Activated CD4-positive, alpha-beta memory T cell treated with anti-CD3 and anti-CD28 coated beads for 36 hours (primary cell): ENCODE results near the gene ANGPTL3. TPM values are rescaled to one million over a fixed set of nuclear protein-coding genes. Genes with fewer than 3 reads are reported as not detected.
"Not testable (repeated sequence)": the region's sequence is repeated elsewhere in the genome, so short reads cannot be mapped to it uniquely, and the experiment has no call there.

Experiments
- CTCF ChIA-PET: fragments of 350-600 bp; sonication (Branson Sonifier 250); formaldehyde crosslinking; loops from one replicate; lab custom pipeline; 2021; ENCODE audit warnings: antibody characterized with exemption, inconsistent platforms; lab: Charles Lee
- POLR2A ChIA-PET: fragments of 350-600 bp; sonication (Branson Sonifier 250); formaldehyde crosslinking; loops from one replicate; lab custom pipeline; 2021; ENCODE audit warnings: antibody characterized with exemption; lab: Charles Lee
- DNase-seq: peaks from one replicate; pipeline ENCODE4 v3.0.0-alpha.2; 2020
- H3K27ac Mint-ChIP-seq: one replicate; pipeline ENCODE4 v1.8.0; 2021; ENCODE audit warnings: mixed read lengths
- H3K27me3 Mint-ChIP-seq: one replicate; pipeline ENCODE4 v1.8.0; 2021; ENCODE audit warnings: mixed read lengths
- H3K36me3 Mint-ChIP-seq: one replicate; pipeline ENCODE4 v1.8.0; 2021; ENCODE audit warnings: mixed read lengths
- H3K4me1 Mint-ChIP-seq: one replicate; pipeline ENCODE4 v1.8.0; 2021; ENCODE audit warnings: low read depth, mixed read lengths
- H3K4me3 Mint-ChIP-seq: one replicate; pipeline ENCODE4 v1.8.0; 2021; ENCODE audit warnings: mild to moderate bottlenecking, mixed read lengths
- H3K9me3 Mint-ChIP-seq: one replicate; pipeline ENCODE4 v1.8.0; 2021; ENCODE audit warnings: mixed read lengths
- intact Hi-C: fragments of 100-400 bp; cut with micrococcal nuclease; formaldehyde crosslinking; loops from one replicate; pipeline ENCODE4 v1.15.1; 2023
- total RNA-seq, 2 experiments: library from RNA; stranded (reverse); gene quantifications; one replicate each; pipeline ENCODE4 v1.2.3, GENCODE V29; 2021

The ANGPTL3 gene
- not detected for total RNA-seq

GRCh38 chr1:62597281-62597680 lies at the start of gene ANGPTL3:
ANGPTL3 (plus strand) TSS chr1:62597520; CDS start chr1:62597567, 47 bp downstream.
- POLR2A ChIA-PET, result interaction anchor here (0.6 kb wide), 1 partner anchor 98 kb away, joined by 4 read pairs; no protein-coding TSS in a partner anchor
- intact Hi-C loops, result no loop called here
- no peak for DNase-seq
- no peak within 1 kb of the TSS for H3K27ac Mint-ChIP-seq
- no peaks in the 10 kb centered on the region for H3K27me3 Mint-ChIP-seq
- H3K4me1 Mint-ChIP-seq, result peaks cover 5% of the 10 kb centered on the region
- H3K9me3 Mint-ChIP-seq, result no peaks in the 10 kb centered on the region
- CTCF ChIA-PET, result no interaction called here
- peaks cover 2% of the 10 kb centered on the region for H3K36me3 Mint-ChIP-seq
- H3K4me3 Mint-ChIP-seq, result no peak within 1 kb of the TSS

GRCh38 chr1:62561306-62561705 lies 36.0 kb upstream of the ANGPTL3 start:
- Mint-ChIP-seq H3K4me3 (no peak overlapping the region), H3K27ac (no peak overlapping the region), H3K36me3 (peaks cover 4% of the 10 kb centered on the region), H3K27me3 (no peaks in the 10 kb centered on the region), H3K9me3 (no peaks in the 10 kb centered on the region), H3K4me1 (no peaks in the 10 kb centered on the region)
- POLR2A ChIA-PET, result no interaction called here
- intact Hi-C loops, result no loop called here
- no peak for DNase-seq
- CTCF ChIA-PET, result no interaction called here

GRCh38 chr1:62567182-62567581 lies 30.1 kb upstream of the ANGPTL3 start:
- H3K9me3 Mint-ChIP-seq, result peaks cover 12% of the 10 kb centered on the region
- POLR2A ChIA-PET, intact Hi-C loops, H3K4me1 Mint-ChIP-seq, CTCF ChIA-PET, H3K27me3 Mint-ChIP-seq, DNase-seq, H3K4me3 Mint-ChIP-seq, H3K27ac Mint-ChIP-seq: not testable (repeated sequence)
- H3K36me3 Mint-ChIP-seq, result peaks cover 28% of the 10 kb centered on the region

- H3K27ac Mint-ChIP-seq, DNase-seq, POLR2A ChIA-PET, intact Hi-C loops, CTCF ChIA-PET, H3K4me1 Mint-ChIP-seq, H3K27me3 Mint-ChIP-seq, H3K4me3 Mint-ChIP-seq: not testable (repeated sequence)
- Mint-ChIP-seq H3K9me3 (peaks cover 12% of the 10 kb centered on the region), H3K36me3 (peaks cover 32% of the 10 kb centered on the region)
Measured at GRCh38 chr1:62567926-62568325, 29.4 kb upstream of the ANGPTL3 start.

- H3K4me3 Mint-ChIP-seq, intact Hi-C loops, POLR2A ChIA-PET, CTCF ChIA-PET, H3K4me1 Mint-ChIP-seq, H3K27ac Mint-ChIP-seq, H3K27me3 Mint-ChIP-seq, DNase-seq: not testable (repeated sequence)
- H3K9me3 Mint-ChIP-seq, result peaks cover 14% of the 10 kb centered on the region
- H3K36me3 Mint-ChIP-seq, result peaks cover 38% of the 10 kb centered on the region
Measured at GRCh38 chr1:62571517-62571916, 25.8 kb upstream of the ANGPTL3 start.

- no peak overlapping the region for H3K4me3 Mint-ChIP-seq
- CTCF ChIA-PET, result no interaction called here
- intact Hi-C loops, result no loop called here
- H3K9me3 Mint-ChIP-seq, result peaks cover 10% of the 10 kb centered on the region
- H3K27ac Mint-ChIP-seq, result no peak overlapping the region
- no peaks in the 10 kb centered on the region for H3K27me3 Mint-ChIP-seq
- POLR2A ChIA-PET, result no interaction called here
- no peak for DNase-seq
- no peaks in the 10 kb centered on the region for H3K4me1 Mint-ChIP-seq
- peaks cover 30% of the 10 kb centered on the region for H3K36me3 Mint-ChIP-seq
Measured at GRCh38 chr1:62572476-62572875, 24.8 kb upstream of the ANGPTL3 start.

GRCh38 chr1:62573675-62574074 lies 23.6 kb upstream of the ANGPTL3 start:
- H3K27ac Mint-ChIP-seq, result no peak overlapping the region
- no peaks in the 10 kb centered on the region for H3K4me1 Mint-ChIP-seq
- H3K27me3 Mint-ChIP-seq, result no peaks in the 10 kb centered on the region
- H3K9me3 Mint-ChIP-seq, result peaks cover 7% of the 10 kb centered on the region
- intact Hi-C loops, result no loop called here
- ChIA-PET CTCF (no interaction called here), POLR2A (no interaction called here)
- no peak for DNase-seq
- no peak overlapping the region for H3K4me3 Mint-ChIP-seq
- H3K36me3 Mint-ChIP-seq, result peaks cover 26% of the 10 kb centered on the region

GRCh38 chr1:62585469-62586155 lies 11.7 kb upstream of the ANGPTL3 start:
- CTCF ChIA-PET, result no interaction called here
- Mint-ChIP-seq H3K36me3 (peaks cover 19% of the 10 kb centered on the region), H3K4me1 (no peaks in the 10 kb centered on the region), H3K27me3 (no peaks in the 10 kb centered on the region), H3K4me3 (no peak overlapping the region), H3K27ac (no peak overlapping the region), H3K9me3 (no peaks in the 10 kb centered on the region)
- DNase-seq, result no peak
- intact Hi-C loops, result no loop called here
- POLR2A ChIA-PET, result no interaction called here

GRCh38 chr1:62588000-62588399 lies 9.3 kb upstream of the ANGPTL3 start:
- Mint-ChIP-seq H3K4me3 (no peak overlapping the region), H3K36me3 (peaks cover 10% of the 10 kb centered on the region), H3K4me1 (no peaks in the 10 kb centered on the region), H3K27me3 (no peaks in the 10 kb centered on the region), H3K9me3 (no peaks in the 10 kb centered on the region), H3K27ac (no peak overlapping the region)
- ChIA-PET POLR2A (no interaction called here), CTCF (interaction anchor here (0.6 kb wide), 1 partner anchor 88 kb away, joined by 5 read pairs; no protein-coding TSS in a partner anchor)
- DNase-seq, result no peak
- intact Hi-C loops, result no loop called here

GRCh38 chr1:62589321-62589720 lies 8.0 kb upstream of the ANGPTL3 start:
- Mint-ChIP-seq H3K9me3 (no peaks in the 10 kb centered on the region), H3K27ac (no peak overlapping the region), H3K4me1 (no peaks in the 10 kb centered on the region), H3K27me3 (no peaks in the 10 kb centered on the region), H3K36me3 (peaks cover 10% of the 10 kb centered on the region), H3K4me3 (no peak overlapping the region)
- POLR2A ChIA-PET, result interaction anchor here (0.7 kb wide), 1 partner anchor 303 kb away, joined by 3 read pairs; no protein-coding TSS in a partner anchor
- CTCF ChIA-PET, result no interaction called here
- intact Hi-C loops, result no loop called here
- DNase-seq, result no peak

- Mint-ChIP-seq H3K27me3 (no peaks in the 10 kb centered on the region), H3K36me3 (peaks cover 8% of the 10 kb centered on the region), H3K4me1 (no peaks in the 10 kb centered on the region), H3K9me3 (no peaks in the 10 kb centered on the region), H3K27ac (no peak overlapping the region), H3K4me3 (no peak overlapping the region)
- ChIA-PET POLR2A (no interaction called here), CTCF (no interaction called here)
- intact Hi-C loops, result no loop called here
- no peak for DNase-seq
Measured at GRCh38 chr1:62590255-62590969, 6.9 kb upstream of the ANGPTL3 start.

GRCh38 chr1:62590970-62591368 lies 6.4 kb upstream of the ANGPTL3 start:
- no peak overlapping the region for H3K4me3 Mint-ChIP-seq
- H3K36me3 Mint-ChIP-seq, result peaks cover 8% of the 10 kb centered on the region
- no peaks in the 10 kb centered on the region for H3K4me1 Mint-ChIP-seq
- ChIA-PET POLR2A (no interaction called here), CTCF (no interaction called here)
- H3K27ac Mint-ChIP-seq, result no peak overlapping the region
- intact Hi-C loops, result no loop called here
- no peak for DNase-seq
- H3K27me3 Mint-ChIP-seq, result no peaks in the 10 kb centered on the region
- no peaks in the 10 kb centered on the region for H3K9me3 Mint-ChIP-seq
